HepG2 (cell line): ENCODE data around the gene TBL3. TPM values are rescaled to one million over a fixed set of nuclear protein-coding genes. Genes with fewer than 3 reads are reported as not detected.

ENCODE experiments used
- ATF1 ChIP-seq: IDR thresholded peaks from 2 replicates; pipeline ENCODE4 v1.6.1; 2016; ENCODE audit warnings: mild to moderate bottlenecking, control low read depth
- ATF7-NPFF ChIP-seq: sonication (generic); formaldehyde crosslinking; IDR thresholded peaks from 2 replicates; pipeline ENCODE4 v1.8.1; 2023; ENCODE audit warnings: mild to moderate bottlenecking, low read depth, missing genetic modification reagents, moderate library complexity
- CEBPG ChIP-seq: IDR thresholded peaks from 2 replicates; pipeline ENCODE4 v1.6.1; 2016
- FOSL2 ChIP-seq: sonication (generic); formaldehyde crosslinking; IDR thresholded peaks from 2 replicates; pipeline ENCODE4 v1.4.0; 2020; ENCODE audit warnings: missing genetic modification reagents
- FOXA1 ChIP-seq, 2 experiments: fragments of 450-650 bp in 1 of 2; sonication (generic) in 1 of 2; formaldehyde crosslinking in 1 of 2; IDR thresholded peaks; 2 replicates each; pipeline versions ENCODE4 v1.4.0 to v1.6.1; 2016 to 2020; ENCODE audit warnings: missing genetic modification reagents in 1 of 2
- HDAC1 ChIP-seq: sonication (generic); formaldehyde crosslinking; IDR thresholded peaks from 2 replicates; pipeline ENCODE4 v1.5.1; 2020; ENCODE audit warnings: mild to moderate bottlenecking, missing genetic modification reagents
- HNF4G ChIP-seq, 2 experiments: sonication (generic) in 1 of 2; formaldehyde crosslinking in 1 of 2; IDR thresholded peaks; 2 replicates each; pipeline versions ENCODE4 v1.4.0 to v1.6.1; 2011 to 2020; ENCODE audit warnings: borderline replicate concordance in 2 of 2, low read depth in 2 of 2, mild to moderate bottlenecking in 2 of 2, low read length in 1 of 2, missing genetic modification reagents in 1 of 2, moderate library complexity in 1 of 2
- KDM6A ChIP-seq: IDR thresholded peaks from 2 replicates; pipeline ENCODE4 v1.6.1; 2016; ENCODE audit warnings: low read depth
- POLR2A ChIP-seq, 2 experiments: IDR thresholded peaks; 2 replicates each; pipeline ENCODE4 v1.6.1; 2011; ENCODE audit warnings: low read depth in 2 of 2, low read length in 2 of 2, mild to moderate bottlenecking in 1 of 2, moderate library complexity in 1 of 2; ENCODE audit not compliant: insufficient read depth in 1 of 2
- RAD21 ChIP-seq: fragments of 450-650 bp; formaldehyde crosslinking; IDR thresholded peaks from 2 replicates; pipeline ENCODE4 v1.5.0; 2020; ENCODE audit warnings: mild to moderate bottlenecking
- SAP130 ChIP-seq: IDR thresholded peaks from 2 replicates; pipeline ENCODE4 v1.6.1; 2016; ENCODE audit warnings: low read depth
- SRSF9 ChIP-seq: fragments of 200-400 bp; formaldehyde crosslinking; IDR thresholded peaks from 2 replicates; pipeline ENCODE4 v1.6.1; 2018; ENCODE audit warnings: borderline replicate concordance, mild to moderate bottlenecking, low read depth, low read length; ENCODE audit not compliant: insufficient read depth, poor library complexity, severe bottlenecking
- TGIF2 ChIP-seq: IDR thresholded peaks from 2 replicates; pipeline ENCODE4 v1.6.1; 2016; ENCODE audit warnings: control low read depth, missing compliant biosample characterization
- ZNF3 ChIP-seq: IDR thresholded peaks from 2 replicates; pipeline ENCODE4 v1.7.0; 2017; ENCODE audit warnings: inconsistent platforms
- ZNF335 ChIP-seq: sonication (generic); formaldehyde crosslinking; IDR thresholded peaks from 2 replicates; pipeline ENCODE4 v1.4.0; 2020; ENCODE audit warnings: missing genetic modification reagents
- ZNF7 ChIP-seq: IDR thresholded peaks from 2 replicates; pipeline ENCODE4 v1.6.1; 2016; ENCODE audit warnings: missing biosample characterization, missing genetic modification reagents
- ZSCAN31 ChIP-seq: sonication (generic); formaldehyde crosslinking; IDR thresholded peaks from 2 replicates; pipeline ENCODE4 v1.5.0; 2020; ENCODE audit warnings: low read depth, mild to moderate bottlenecking, missing genetic modification reagents
- polyA plus RNA-seq, 8 experiments: library from polyadenylated mRNA; depleted of rRNA in 3 of 8; stranded (reverse) in 7 of 8; unstranded in 1 of 8; fragments of >200 nt; fragmentation: Illumina TruSeq in 4 of 8; extraction: Trizol in 4 of 8; gene quantifications; 2 replicates each; pipeline versions ENCODE4 v1.2.1 to v1.2.3, GENCODE V29; 2011 to 2016; ENCODE audit warnings: low read depth in 4 of 8, missing spikeins in 1 of 8, mixed read lengths in 1 of 8; ENCODE audit not compliant: insufficient read depth in 1 of 8
- total RNA-seq, 5 experiments: library from RNA; depleted of rRNA; stranded (reverse); fragments of >200 nt; fragmentation: Illumina TruSeq; extraction: Trizol; gene quantifications; 2 replicates each; pipeline ENCODE4 v1.2.3, GENCODE V29; 2016; ENCODE audit warnings: low read depth in 1 of 5
- TF ChIP-seq, protein P1 (sequence below): sonication (generic); formaldehyde crosslinking; IDR thresholded peaks from 2 replicates; pipeline ENCODE4 v1.5.0; 2020; ENCODE audit warnings: mild to moderate bottlenecking, missing genetic modification reagents, borderline replicate concordance
- TF ChIP-seq, protein P2 (sequence below): sonication (generic); formaldehyde crosslinking; IDR thresholded peaks from 2 replicates; pipeline ENCODE4 v1.5.1; 2020; ENCODE audit warnings: missing genetic modification reagents, mild to moderate bottlenecking, borderline replicate concordance
- TF ChIP-seq, protein P3 (sequence below): sonication (generic); formaldehyde crosslinking; conservative IDR thresholded peaks from 2 replicates; pipeline ENCODE4 v1.8.0; 2022; ENCODE audit warnings: mild to moderate bottlenecking, moderate library complexity, missing genetic modification reagents
- TF ChIP-seq, protein P4 (sequence below), 2 experiments: fragments of 450-650 bp in 1 of 2; sonication (generic) in 1 of 2; formaldehyde crosslinking; IDR thresholded peaks; 2 replicates each; pipeline versions ENCODE4 v1.5.0 to v1.8.0; 2020 to 2022; ENCODE audit warnings: mild to moderate bottlenecking in 1 of 2, missing genetic modification reagents in 1 of 2

Gene TBL3
- total and polyA plus RNA-seq, 2 of the 13 experiments (the other 11 are each of a cell fraction or from before 2014, with no cell fraction given), result 16.8 to 38.0 TPM

DNA sequence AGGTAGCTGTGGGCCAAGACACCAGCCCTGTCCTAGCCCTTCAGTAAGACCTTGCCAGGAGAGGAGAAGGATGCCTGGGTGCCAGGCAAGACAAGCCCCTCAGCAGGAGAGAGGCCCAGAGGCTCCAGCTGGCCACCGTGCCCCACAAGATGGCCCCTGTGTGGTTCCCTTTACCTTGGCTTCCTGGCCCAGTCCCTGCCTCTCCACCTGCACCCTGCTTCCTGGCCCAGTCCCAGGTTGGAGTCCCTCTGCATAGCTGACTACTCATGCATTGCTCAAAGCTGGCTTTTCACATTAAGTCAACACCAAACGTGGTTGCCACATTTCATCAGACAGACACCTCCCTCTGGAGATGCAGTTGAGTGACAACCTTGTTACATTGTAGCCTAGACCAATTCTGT is 21.9 kb downstream of the TBL3 start (continued):
- no peak for TF ChIP-seq KDM6A (CRISPR knock-in tag)
- 0 out of 4 replicates have a peak, but pooled peaks of 1 of the 2 experiments have one; percentile 29 for TF ChIP-seq POLR2A (IDR thresholded peaks at IDR 0.05; ENCODE audit: insufficient read depth in 1 of 2, low read depth in 2 of 2, low read length in 2 of 2)
- peak; percentile 88 for TF ChIP-seq ZNF7 (CRISPR knock-in tag)
- TF ChIP-seq ZNF3 (CRISPR knock-in tag), result peak; percentile 98
- TF ChIP-seq, protein P1, sequence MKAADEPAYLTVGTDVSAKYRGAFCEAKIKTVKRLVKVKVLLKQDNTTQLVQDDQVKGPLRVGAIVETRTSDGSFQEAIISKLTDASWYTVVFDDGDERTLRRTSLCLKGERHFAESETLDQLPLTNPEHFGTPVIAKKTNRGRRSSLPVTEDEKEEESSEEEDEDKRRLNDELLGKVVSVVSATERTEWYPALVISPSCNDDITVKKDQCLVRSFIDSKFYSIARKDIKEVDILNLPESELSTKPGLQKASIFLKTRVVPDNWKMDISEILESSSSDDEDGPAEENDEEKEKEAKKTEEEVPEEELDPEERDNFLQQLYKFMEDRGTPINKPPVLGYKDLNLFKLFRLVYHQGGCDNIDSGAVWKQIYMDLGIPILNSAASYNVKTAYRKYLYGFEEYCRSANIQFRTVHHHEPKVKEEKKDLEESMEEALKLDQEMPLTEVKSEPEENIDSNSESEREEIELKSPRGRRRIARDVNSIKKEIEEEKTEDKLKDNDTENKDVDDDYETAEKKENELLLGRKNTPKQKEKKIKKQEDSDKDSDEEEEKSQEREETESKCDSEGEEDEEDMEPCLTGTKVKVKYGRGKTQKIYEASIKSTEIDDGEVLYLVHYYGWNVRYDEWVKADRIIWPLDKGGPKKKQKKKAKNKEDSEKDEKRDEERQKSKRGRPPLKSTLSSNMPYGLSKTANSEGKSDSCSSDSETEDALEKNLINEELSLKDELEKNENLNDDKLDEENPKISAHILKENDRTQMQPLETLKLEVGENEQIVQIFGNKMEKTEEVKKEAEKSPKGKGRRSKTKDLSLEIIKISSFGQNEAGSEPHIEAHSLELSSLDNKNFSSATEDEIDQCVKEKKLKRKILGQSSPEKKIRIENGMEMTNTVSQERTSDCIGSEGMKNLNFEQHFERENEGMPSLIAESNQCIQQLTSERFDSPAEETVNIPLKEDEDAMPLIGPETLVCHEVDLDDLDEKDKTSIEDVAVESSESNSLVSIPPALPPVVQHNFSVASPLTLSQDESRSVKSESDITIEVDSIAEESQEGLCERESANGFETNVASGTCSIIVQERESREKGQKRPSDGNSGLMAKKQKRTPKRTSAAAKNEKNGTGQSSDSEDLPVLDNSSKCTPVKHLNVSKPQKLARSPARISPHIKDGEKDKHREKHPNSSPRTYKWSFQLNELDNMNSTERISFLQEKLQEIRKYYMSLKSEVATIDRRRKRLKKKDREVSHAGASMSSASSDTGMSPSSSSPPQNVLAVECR (CRISPR knock-in tag), result no peak
- no peak for TF ChIP-seq ZSCAN31 (CRISPR knock-in tag)
- no peak for TF ChIP-seq HNF4G (IDR thresholded peaks at IDR 0.05; ENCODE audit: borderline replicate concordance, low read depth, low read length)
- TF ChIP-seq HNF4G (CRISPR knock-in tag; IDR thresholded peaks at IDR 0.05; ENCODE audit: borderline replicate concordance, low read depth), result no peak
- no peak for TF ChIP-seq RAD21 (CRISPR knock-in tag)
- TF ChIP-seq SRSF9, result no peak
- TF ChIP-seq, protein P2, sequence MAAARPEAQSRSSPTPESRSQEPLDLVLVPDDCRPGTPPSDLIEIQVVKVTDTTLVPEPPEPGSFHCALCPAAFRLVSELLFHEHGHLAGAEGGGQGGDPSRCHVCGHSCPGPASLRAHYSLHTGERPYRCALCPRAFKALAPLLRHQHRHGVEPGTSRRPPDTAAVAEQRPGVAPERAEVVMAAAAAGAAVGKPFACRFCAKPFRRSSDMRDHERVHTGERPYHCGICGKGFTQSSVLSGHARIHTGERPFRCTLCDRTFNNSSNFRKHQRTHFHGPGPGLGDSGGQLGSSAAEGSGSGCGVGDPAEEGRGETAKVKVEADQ (CRISPR knock-in tag), result no peak
- peak; percentile 45; the same call in 1 of the 2 replicates for TF ChIP-seq FOXA1 (IDR thresholded peaks at IDR 0.05)
- TF ChIP-seq FOXA1 (CRISPR knock-in tag; IDR thresholded peaks at IDR 0.05), result peak; percentile 94
- TF ChIP-seq, protein P3, sequence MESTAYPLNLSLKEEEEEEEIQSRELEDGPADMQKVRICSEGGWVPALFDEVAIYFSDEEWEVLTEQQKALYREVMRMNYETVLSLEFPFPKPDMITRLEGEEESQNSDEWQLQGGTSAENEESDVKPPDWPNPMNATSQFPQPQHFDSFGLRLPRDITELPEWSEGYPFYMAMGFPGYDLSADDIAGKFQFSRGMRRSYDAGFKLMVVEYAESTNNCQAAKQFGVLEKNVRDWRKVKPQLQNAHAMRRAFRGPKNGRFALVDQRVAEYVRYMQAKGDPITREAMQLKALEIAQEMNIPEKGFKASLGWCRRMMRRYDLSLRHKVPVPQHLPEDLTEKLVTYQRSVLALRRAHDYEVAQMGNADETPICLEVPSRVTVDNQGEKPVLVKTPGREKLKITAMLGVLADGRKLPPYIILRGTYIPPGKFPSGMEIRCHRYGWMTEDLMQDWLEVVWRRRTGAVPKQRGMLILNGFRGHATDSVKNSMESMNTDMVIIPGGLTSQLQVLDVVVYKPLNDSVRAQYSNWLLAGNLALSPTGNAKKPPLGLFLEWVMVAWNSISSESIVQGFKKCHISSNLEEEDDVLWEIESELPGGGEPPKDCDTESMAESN (CRISPR knock-in tag), result 0 out of 2 replicates have a peak, but pooled peaks have one; percentile 32
- TF ChIP-seq FOSL2 (CRISPR knock-in tag), result peak; percentile 68
- TF ChIP-seq HDAC1 (CRISPR knock-in tag), result no peak
- TF ChIP-seq ATF1, result no peak
- peak; percentile 89 for TF ChIP-seq CEBPG (CRISPR knock-in tag)
- peak; percentile 71 for TF ChIP-seq SAP130
- no peak for TF ChIP-seq ATF7-NPFF (CRISPR knock-in tag)
- TF ChIP-seq, protein P4, sequence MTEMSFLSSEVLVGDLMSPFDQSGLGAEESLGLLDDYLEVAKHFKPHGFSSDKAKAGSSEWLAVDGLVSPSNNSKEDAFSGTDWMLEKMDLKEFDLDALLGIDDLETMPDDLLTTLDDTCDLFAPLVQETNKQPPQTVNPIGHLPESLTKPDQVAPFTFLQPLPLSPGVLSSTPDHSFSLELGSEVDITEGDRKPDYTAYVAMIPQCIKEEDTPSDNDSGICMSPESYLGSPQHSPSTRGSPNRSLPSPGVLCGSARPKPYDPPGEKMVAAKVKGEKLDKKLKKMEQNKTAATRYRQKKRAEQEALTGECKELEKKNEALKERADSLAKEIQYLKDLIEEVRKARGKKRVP (CRISPR knock-in tag; IDR thresholded peaks at IDR 0.05), result peak in 1 of 2 experiments; percentile 91; a peak in 2 of 4 replicates
- TF ChIP-seq ZNF335 (CRISPR knock-in tag), result no peak
- TF ChIP-seq TGIF2 (CRISPR knock-in tag), result peak; percentile 41; the same call in 1 of the 2 replicates
